Right kidney (tissue), 1 donor: ENCODE data around the gene RTN4R.

Experiments
- DNase-seq: peaks from one replicate; pipeline ENCODE4 v3.0.0-alpha.2; 2016

Gene RTN4R

DNA sequence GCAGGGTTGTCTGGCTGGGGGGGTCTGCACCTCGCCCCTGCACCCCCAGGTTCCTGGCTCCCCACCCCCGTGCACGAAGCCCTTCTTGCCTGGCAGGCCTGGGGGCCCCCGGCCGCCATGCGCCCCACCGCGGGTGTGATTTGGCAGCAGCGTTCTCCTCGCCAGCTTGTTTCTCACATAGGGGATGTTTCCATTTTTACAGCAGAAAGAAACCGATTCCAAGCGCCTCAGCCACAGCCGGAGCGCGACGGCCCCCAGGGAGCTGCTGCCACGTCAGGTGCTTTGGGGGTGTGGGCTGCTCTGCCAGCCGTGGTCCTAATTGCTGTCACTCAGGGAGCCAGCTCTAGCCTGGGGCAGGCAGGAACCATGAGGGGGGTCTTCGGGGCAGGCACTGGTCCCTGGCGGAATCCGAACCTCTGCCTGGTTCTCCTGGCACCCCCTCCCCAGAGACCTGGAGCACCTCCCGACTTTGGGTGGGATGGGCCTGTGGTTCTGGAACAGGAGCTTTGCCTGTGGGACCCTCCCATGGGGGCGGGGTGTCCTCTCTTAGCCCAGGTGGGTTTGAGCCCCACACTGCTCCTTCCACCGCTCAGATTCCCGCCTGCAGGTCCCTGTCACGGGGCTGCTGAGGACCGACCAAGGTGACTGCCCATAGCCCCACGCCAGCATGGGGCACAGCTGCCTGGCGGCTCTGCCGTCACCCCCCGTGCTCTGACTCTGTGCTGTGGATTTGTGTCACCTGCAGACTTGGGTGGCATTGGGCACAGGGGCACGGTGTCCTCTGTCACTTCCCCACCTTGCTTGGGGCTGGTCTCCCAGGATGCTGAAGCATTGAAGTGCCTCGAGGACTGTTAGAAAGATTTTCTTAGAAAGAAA, 54.0 kb downstream of the RTN4R start:
- no peak for DNase-seq

GRCh38 chr22:20212754-20213699, 55.1 kb downstream of the RTN4R start:
- DNase-seq = no peak

DNA sequence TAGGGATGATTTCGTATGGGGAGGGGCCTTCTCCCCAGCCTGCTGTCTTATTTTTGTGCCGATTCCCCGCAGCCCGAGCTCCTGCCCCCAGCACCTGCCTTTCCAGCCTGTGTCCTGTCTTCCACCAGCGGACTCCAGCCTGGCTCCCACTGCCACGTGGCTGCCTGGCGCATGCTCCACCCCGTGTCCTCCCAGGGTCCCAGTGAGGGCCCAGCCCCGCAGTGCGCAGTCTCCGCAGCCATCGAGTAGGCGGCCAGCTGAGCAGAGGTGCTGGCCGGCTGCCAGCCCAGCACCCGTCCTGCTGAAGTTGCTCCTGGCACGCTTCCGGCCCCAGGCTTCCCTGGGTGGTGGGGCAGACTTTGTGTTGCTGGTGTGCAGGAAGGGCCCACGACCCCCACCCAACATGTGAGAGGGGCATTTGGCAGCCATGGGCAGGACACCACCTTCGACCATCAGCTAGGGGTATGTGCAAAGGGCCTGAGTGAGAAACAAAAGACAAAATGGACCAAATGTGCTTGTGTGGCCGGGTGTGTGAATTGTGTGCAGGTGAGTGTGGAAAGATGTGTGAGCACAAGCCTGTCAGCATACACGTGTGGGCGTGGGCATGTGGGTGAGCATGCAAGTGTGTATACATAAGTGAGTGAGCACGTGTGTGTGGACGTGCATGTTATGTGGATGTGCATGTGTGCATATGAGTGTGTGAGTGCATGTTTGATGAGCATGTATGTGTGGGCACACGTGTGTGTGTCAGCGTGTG, 55.9 kb downstream of the RTN4R start:
- no peak for DNase-seq

- DNase-seq = no peak
Measured at GRCh38 chr22:20211409-20211996, 56.6 kb downstream of the RTN4R start.

- DNase-seq = no peak
Measured at GRCh38 chr22:20210473-20211059, 57.6 kb downstream of the RTN4R start.

DNA sequence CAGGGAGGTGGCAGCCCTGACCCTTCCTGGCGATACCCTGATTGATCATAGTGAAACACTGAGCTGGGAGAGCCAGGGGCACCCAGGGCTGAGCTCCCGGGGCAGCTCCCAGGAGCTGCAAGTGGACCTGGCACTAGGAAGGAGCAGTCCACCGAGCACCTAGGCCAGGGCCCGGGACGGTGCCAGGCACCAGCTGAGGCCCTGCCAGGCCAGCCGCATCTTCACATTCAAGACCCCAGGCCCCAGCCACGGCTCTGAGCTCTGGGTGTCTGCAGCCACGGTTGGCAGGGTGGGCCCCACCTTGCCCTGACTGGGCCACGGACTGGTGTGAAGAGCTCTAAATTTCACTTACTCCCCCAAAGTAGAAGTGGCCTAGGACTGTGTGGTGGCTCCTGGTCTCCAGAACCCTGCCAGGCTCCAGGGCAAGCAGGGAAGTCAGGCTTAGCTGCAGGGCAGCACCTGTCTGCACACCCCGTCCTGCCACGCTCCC, 58.3 kb downstream of the RTN4R start:
- DNase-seq = no peak

- DNase-seq = no peak
Measured at GRCh38 chr22:20208713-20209310, 59.3 kb downstream of the RTN4R start.

DNA sequence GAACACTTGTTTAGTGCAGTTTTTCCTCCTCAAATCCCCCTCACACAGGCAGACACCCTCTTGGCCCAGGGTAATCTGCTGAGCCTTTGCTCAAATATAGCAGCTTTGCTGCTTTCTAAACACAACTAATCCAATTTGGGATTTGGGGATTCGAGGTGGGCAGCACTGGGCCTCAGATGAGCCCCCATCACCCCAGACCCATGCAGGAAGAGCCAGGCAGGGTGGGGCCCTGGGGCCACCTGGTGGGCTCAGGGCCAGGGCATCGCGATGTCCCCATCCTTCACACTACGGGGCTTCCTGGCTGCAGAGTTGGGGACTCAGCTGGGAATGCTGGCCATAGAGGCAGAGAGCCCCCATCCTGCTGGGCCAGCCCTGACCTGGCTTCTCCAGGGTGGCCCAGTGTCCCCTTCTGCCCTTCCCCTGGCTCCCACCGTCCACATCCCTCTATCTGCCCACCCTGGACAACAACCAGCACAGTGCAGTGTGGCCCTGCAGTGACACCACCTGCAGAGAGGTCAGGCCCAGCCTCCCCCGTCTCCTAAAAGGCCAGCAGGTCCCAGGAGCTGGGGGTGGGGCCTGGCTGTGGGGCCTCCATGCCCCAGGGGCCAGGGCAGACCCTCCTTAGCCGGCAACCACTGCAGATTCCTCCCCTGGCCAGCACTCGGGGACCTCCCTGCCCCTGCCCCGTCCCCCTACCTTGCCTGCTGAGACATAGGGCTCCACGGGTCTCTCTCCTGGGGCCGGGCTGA, 60.7 kb downstream of the RTN4R start:
- no peak for DNase-seq

DNA sequence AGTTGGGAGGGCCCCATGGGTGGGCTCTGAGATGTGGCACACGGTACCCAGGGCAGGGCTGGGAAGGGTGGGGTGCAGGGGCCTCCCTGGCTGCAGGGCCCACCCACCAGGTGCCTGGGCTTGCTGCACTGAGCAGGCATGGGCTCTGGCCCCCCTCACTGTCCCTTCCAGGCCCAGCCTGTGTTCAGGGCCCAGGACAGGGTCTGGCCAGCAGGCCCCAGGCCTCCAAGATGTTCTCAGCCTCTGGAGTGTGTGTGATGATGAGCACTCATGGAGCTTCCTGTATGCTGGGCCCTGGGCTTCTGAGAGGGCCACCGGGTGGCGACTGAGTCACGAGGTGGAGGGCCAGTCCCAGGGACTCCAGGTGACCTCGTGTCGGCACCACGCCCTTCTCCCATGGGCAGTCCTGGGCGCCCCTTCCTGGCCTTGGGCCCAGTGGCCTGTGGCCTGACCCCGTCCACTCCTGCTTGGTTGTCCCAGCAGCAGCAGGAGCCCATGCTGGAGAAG, 61.4 kb downstream of the RTN4R start:
- DNase-seq = no peak

DNA sequence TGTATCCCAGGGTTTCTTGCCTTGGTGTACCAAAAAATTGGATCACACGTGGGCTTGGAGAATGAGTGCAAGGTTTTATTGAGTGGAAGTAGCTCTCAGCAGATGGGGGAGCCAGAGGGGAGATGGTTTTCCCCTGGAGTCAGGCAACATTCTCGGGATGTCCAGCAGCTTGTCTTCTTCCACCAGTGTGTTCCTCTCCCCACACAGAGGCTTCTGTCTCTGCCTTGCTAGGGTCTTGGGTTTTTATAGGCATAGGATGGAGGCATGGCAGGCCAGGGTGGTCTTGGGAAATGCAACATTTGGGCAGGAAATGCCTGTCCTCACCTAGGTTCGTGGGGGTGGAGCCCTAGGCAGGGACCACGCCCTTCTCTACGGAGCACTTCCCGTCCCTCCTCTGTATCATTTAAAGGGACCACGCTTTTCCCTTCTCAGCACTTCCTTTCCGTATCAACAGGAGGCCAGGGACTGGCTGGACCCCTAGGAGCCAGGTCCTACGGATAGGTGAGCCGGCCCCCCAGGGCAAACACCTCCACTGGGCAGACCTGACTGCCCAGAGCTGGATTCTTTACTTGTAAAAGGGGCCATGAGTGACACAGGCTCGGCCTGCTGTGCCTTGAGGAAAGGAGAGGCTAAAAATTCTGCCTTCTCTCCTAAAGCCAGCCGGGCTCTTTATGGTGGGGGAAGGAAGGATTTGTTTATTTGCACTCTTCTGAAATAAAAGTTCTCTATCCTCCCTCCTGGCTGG, 62.0 kb downstream of the RTN4R start:
- DNase-seq = peak; percentile 71

DNA sequence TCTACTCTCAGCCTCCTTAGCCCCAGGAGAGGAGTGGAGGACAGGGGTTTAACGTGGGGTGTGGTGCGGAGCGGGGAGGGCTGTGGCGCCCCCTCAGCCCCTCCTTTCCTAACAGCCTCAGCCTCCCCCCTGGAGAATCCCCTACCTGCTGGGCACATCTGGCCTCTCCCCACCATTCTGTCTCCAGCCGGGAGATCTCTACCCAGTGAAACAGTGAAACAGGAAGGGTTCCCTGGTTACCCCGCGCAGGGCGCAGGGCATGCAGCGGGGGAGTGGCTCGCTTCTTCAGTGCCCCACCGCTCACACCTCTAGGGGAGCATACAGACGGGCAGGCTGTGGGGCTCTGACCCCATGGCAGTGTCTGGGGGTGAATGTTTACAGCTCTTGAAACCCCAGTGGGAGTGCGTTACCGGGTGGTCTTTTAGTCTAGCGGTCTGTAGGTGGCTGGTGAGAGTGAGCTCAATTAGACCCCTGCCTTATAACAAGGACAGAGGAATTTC, 62.6 kb downstream of the RTN4R start:
- no peak for DNase-seq

GRCh38 chr22:20204806-20205205, 63.3 kb downstream of the RTN4R start:
- DNase-seq = peak; percentile 65

GRCh38 chr22:20204311-20204710, 63.8 kb downstream of the RTN4R start:
- DNase-seq = no peak

GRCh38 chr22:20203552-20204201, 64.4 kb downstream of the RTN4R start:
- DNase-seq = no peak

DNA sequence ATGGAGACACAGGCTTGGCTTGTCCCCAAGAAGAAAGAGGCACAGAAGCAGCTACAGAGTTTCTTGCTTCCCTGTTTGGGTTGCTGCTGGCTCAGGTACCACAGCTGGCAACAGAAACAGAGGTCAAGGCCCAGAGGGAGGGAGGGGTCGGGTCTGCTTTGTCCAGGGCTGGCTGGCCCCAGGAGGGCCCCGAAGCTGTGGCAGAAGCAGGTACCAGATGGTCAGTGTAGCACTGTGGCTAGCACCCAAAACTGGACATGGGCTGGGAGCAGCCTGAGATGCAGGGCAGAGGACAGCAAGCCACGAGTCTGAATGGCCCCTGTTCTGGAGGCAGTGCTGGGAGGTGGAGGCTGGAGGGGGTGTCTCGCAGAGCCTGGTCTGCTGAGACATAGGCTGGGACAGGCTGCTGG, 65.0 kb downstream of the RTN4R start:
- no peak for DNase-seq

DNA sequence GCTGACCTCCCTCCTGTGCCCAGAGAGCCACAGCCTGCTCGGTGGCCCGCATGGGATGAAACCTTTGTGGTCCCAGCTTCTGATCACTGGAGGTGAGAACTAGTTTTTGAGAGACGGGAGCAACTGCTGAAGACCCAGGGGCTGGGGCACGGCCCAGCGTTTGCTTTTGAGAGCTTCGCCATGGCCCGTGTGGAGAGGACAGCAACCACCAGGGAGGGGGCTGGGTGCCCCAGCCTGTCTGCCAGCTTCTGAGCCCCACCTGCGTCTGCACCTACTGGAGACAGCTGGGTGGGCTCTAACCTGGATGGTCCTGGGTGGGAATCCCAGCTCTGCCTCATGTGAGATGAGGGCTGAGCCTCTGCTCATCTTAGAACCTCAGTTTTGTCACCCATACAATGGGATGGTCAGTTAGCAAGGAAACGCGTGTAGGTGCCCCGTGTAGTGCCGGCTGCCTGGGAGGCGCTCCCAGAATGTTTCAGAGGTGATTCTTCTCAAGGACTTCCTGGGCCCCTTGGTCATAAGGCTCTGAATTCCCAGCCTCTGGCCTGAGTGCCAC, 66.2 kb downstream of the RTN4R start:
- DNase-seq = no peak

DNA sequence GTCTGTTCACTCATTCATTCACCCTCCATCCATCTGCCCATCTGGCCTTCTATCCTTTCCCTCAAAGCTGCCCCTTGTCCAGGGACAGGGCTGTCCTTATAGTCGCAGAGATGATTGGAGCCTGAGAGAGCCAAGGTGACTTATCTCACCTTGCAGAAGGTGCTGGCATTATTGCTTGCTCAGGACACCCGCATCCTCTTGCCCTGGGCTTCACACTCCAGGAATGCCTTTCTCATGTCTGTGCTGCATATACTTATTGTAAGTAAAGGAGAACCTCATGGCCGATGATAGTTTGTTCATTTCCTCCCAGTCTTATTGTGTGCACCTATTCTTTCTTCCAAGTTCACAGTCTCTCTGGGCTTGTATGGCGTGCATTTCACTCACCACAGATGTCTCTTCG, 68.2 kb downstream of the RTN4R start:
- no peak for DNase-seq

GRCh38 chr22:20199413-20199842, 68.7 kb downstream of the RTN4R start:
- no peak for DNase-seq
